ENCODE data around the gene ALB. TPM values are rescaled to one million over a fixed set of nuclear protein-coding genes. Genes with fewer than 3 reads are reported as not detected.

The ALB gene
- total RNA-seq, 1 experiment from 2014 or later, result 23.4 TPM

DNA sequence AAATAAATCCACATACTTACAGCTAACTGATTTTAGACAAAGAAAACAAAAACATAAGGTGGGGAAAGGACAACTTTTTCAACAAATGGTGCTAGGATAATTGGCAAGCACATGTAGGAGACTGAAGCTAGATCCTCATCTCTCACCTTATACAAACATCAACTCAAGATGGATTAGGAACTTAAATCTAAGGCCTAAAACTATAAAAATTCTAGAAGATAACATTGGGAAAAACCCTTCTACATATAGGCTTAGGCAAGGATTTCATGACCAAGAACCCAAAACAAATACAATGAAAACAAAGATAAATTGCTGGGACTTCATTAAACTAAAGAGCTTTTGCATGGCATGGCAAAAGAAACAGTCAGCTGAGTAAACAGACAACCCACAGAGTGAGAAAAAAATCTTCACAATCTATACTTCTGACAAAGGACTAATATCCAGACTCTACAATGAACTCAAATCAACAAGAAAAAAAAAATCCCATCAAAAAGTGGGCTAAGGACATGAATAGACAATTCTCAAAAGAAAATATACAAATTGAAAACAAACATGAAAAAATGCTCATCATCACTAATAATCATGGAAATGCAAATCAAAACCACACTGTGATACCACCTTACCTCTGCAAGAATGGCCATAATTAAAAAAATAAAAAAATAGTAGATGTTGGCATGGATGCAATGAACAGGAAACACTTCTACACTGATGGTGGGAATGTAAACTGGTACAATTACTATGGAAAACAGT, 17.8 kb downstream of the ALB start:
- Mint-ChIP-seq H3K27me3 (ENCODE audit: low read depth) (no peaks in the 10 kb centered on the region), H3K9me3 (no peaks in the 10 kb centered on the region), H3K4me3 (no peak overlapping the region), H3K27ac (no peak overlapping the region), H3K4me1 (no peaks in the 10 kb centered on the region), H3K36me3 (no peaks in the 10 kb centered on the region)
- ChIA-PET CTCF (no interaction called here), POLR2A (no interaction called here)
- TF ChIP-seq EMX1 (CRISPR knock-in tag; IDR thresholded peaks at IDR 0.05) (no peak), NR2C2 (CRISPR knock-in tag; IDR thresholded peaks at IDR 0.05) (no peak), NFE2L1 (CRISPR knock-in tag; IDR thresholded peaks at IDR 0.05) (no peak), ZNF138 (CRISPR knock-in tag; conservative IDR thresholded peaks at IDR 0.05) (no peak), OVOL2 (CRISPR knock-in tag; IDR thresholded peaks at IDR 0.05; ENCODE audit: borderline replicate concordance) (no peak), HMGA2 (CRISPR knock-in tag; IDR thresholded peaks at IDR 0.05) (no peak), NFYB (CRISPR knock-in tag; conservative IDR thresholded peaks at IDR 0.05; ENCODE audit: low read depth) (no peak)
- TF ChIP-seq, protein P1, sequence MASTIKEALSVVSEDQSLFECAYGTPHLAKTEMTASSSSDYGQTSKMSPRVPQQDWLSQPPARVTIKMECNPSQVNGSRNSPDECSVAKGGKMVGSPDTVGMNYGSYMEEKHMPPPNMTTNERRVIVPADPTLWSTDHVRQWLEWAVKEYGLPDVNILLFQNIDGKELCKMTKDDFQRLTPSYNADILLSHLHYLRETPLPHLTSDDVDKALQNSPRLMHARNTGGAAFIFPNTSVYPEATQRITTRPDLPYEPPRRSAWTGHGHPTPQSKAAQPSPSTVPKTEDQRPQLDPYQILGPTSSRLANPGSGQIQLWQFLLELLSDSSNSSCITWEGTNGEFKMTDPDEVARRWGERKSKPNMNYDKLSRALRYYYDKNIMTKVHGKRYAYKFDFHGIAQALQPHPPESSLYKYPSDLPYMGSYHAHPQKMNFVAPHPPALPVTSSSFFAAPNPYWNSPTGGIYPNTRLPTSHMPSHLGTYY (CRISPR knock-in tag; IDR thresholded peaks at IDR 0.05), result no peak
- TF ChIP-seq, protein P2, sequence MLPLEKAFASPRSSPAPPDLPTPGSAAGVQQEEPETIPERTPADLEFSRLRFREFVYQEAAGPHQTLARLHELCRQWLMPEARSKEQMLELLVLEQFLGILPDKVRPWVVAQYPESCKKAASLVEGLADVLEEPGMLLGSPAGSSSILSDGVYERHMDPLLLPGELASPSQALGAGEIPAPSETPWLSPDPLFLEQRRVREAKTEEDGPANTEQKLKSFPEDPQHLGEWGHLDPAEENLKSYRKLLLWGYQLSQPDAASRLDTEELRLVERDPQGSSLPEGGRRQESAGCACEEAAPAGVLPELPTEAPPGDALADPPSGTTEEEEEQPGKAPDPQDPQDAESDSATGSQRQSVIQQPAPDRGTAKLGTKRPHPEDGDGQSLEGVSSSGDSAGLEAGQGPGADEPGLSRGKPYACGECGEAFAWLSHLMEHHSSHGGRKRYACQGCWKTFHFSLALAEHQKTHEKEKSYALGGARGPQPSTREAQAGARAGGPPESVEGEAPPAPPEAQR (CRISPR knock-in tag; IDR thresholded peaks at IDR 0.05), result no peak
- TF ChIP-seq, protein P3, sequence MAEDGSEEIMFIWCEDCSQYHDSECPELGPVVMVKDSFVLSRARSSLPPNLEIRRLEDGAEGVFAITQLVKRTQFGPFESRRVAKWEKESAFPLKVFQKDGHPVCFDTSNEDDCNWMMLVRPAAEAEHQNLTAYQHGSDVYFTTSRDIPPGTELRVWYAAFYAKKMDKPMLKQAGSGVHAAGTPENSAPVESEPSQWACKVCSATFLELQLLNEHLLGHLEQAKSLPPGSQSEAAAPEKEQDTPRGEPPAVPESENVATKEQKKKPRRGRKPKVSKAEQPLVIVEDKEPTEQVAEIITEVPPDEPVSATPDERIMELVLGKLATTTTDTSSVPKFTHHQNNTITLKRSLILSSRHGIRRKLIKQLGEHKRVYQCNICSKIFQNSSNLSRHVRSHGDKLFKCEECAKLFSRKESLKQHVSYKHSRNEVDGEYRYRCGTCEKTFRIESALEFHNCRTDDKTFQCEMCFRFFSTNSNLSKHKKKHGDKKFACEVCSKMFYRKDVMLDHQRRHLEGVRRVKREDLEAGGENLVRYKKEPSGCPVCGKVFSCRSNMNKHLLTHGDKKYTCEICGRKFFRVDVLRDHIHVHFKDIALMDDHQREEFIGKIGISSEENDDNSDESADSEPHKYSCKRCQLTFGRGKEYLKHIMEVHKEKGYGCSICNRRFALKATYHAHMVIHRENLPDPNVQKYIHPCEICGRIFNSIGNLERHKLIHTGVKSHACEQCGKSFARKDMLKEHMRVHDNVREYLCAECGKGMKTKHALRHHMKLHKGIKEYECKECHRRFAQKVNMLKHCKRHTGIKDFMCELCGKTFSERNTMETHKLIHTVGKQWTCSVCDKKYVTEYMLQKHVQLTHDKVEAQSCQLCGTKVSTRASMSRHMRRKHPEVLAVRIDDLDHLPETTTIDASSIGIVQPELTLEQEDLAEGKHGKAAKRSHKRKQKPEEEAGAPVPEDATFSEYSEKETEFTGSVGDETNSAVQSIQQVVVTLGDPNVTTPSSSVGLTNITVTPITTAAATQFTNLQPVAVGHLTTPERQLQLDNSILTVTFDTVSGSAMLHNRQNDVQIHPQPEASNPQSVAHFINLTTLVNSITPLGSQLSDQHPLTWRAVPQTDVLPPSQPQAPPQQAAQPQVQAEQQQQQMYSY (CRISPR knock-in tag; IDR thresholded peaks at IDR 0.05), result no peak
- TF ChIP-seq, protein P4, sequence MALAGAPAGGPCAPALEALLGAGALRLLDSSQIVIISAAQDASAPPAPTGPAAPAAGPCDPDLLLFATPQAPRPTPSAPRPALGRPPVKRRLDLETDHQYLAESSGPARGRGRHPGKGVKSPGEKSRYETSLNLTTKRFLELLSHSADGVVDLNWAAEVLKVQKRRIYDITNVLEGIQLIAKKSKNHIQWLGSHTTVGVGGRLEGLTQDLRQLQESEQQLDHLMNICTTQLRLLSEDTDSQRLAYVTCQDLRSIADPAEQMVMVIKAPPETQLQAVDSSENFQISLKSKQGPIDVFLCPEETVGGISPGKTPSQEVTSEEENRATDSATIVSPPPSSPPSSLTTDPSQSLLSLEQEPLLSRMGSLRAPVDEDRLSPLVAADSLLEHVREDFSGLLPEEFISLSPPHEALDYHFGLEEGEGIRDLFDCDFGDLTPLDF (CRISPR knock-in tag; IDR thresholded peaks at IDR 0.05), result no peak
- TF ChIP-seq, protein P5, sequence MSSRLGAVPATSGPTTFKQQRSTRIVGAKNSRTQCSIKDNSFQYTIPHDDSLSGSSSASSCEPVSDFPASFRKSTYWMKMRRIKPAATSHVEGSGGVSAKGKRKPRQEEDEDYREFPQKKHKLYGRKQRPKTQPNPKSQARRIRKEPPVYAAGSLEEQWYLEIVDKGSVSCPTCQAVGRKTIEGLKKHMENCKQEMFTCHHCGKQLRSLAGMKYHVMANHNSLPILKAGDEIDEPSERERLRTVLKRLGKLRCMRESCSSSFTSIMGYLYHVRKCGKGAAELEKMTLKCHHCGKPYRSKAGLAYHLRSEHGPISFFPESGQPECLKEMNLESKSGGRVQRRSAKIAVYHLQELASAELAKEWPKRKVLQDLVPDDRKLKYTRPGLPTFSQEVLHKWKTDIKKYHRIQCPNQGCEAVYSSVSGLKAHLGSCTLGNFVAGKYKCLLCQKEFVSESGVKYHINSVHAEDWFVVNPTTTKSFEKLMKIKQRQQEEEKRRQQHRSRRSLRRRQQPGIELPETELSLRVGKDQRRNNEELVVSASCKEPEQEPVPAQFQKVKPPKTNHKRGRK (CRISPR knock-in tag; IDR thresholded peaks at IDR 0.05; ENCODE audit: borderline replicate concordance), result no peak
- TF ChIP-seq, protein P6, sequence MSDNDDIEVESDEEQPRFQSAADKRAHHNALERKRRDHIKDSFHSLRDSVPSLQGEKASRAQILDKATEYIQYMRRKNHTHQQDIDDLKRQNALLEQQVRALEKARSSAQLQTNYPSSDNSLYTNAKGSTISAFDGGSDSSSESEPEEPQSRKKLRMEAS (CRISPR knock-in tag; IDR thresholded peaks at IDR 0.05), result no peak
- TF ChIP-seq, protein P7, sequence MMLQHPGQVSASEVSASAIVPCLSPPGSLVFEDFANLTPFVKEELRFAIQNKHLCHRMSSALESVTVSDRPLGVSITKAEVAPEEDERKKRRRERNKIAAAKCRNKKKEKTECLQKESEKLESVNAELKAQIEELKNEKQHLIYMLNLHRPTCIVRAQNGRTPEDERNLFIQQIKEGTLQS (CRISPR knock-in tag; conservative IDR thresholded peaks at IDR 0.05), result no peak
- no peak for DNase-seq (ENCODE audit: low spot score)
- no peak for ATAC-seq

DNA sequence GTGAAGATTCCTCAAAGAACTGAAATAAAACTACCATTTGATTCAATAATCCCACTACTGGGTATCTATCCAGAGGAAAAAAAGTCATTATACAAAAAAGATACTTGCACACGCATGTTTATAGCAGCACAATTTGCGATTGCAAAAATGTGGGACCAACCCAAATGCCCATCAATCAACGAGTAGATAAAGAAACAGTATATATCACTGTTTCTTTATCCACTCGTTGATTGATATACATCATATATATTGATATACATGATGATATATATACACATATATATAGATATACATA, 18.3 kb downstream of the ALB start:
- H3K4me3 Mint-ChIP-seq, result no peak overlapping the region
- ChIA-PET CTCF (no interaction called here), POLR2A (no interaction called here)
- no peaks in the 10 kb centered on the region for H3K9me3 Mint-ChIP-seq
- H3K36me3 Mint-ChIP-seq, result no peaks in the 10 kb centered on the region
- H3K27me3 Mint-ChIP-seq (ENCODE audit: low read depth), result no peaks in the 10 kb centered on the region
- H3K4me1 Mint-ChIP-seq, result no peaks in the 10 kb centered on the region
- DNase-seq (ENCODE audit: low spot score), result no peak
- ATAC-seq, result no peak
- H3K27ac Mint-ChIP-seq, result no peak overlapping the region
- TF ChIP-seq, protein P8, sequence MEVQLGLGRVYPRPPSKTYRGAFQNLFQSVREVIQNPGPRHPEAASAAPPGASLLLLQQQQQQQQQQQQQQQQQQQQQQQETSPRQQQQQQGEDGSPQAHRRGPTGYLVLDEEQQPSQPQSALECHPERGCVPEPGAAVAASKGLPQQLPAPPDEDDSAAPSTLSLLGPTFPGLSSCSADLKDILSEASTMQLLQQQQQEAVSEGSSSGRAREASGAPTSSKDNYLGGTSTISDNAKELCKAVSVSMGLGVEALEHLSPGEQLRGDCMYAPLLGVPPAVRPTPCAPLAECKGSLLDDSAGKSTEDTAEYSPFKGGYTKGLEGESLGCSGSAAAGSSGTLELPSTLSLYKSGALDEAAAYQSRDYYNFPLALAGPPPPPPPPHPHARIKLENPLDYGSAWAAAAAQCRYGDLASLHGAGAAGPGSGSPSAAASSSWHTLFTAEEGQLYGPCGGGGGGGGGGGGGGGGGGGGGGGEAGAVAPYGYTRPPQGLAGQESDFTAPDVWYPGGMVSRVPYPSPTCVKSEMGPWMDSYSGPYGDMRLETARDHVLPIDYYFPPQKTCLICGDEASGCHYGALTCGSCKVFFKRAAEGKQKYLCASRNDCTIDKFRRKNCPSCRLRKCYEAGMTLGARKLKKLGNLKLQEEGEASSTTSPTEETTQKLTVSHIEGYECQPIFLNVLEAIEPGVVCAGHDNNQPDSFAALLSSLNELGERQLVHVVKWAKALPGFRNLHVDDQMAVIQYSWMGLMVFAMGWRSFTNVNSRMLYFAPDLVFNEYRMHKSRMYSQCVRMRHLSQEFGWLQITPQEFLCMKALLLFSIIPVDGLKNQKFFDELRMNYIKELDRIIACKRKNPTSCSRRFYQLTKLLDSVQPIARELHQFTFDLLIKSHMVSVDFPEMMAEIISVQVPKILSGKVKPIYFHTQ (CRISPR knock-in tag; IDR thresholded peaks at IDR 0.05), result no peak
- TF ChIP-seq ZNF232 (CRISPR knock-in tag; IDR thresholded peaks at IDR 0.05), result no peak
- TF ChIP-seq ZNF138 (CRISPR knock-in tag; conservative IDR thresholded peaks at IDR 0.05), result no peak
- TF ChIP-seq TEAD1 (CRISPR knock-in tag; IDR thresholded peaks at IDR 0.05), result no peak
- no peak for TF ChIP-seq HMGA2 (CRISPR knock-in tag; IDR thresholded peaks at IDR 0.05)
- TF ChIP-seq NR3C1 (CRISPR knock-in tag; conservative IDR thresholded peaks at IDR 0.05; ENCODE audit: low read depth), result no peak
- TF ChIP-seq CREB1 (CRISPR knock-in tag; IDR thresholded peaks at IDR 0.05), result no peak
- TF ChIP-seq IRF2 (CRISPR knock-in tag; IDR thresholded peaks at IDR 0.05; ENCODE audit: borderline replicate concordance, low read depth), result no peak
- TF ChIP-seq, protein P9, sequence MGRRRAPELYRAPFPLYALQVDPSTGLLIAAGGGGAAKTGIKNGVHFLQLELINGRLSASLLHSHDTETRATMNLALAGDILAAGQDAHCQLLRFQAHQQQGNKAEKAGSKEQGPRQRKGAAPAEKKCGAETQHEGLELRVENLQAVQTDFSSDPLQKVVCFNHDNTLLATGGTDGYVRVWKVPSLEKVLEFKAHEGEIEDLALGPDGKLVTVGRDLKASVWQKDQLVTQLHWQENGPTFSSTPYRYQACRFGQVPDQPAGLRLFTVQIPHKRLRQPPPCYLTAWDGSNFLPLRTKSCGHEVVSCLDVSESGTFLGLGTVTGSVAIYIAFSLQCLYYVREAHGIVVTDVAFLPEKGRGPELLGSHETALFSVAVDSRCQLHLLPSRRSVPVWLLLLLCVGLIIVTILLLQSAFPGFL (CRISPR knock-in tag; IDR thresholded peaks at IDR 0.05; ENCODE audit: borderline replicate concordance), result no peak
- no peak for TF ChIP-seq NFATC4 (CRISPR knock-in tag; IDR thresholded peaks at IDR 0.05)
